Measurements from ENCODE around the gene TRIM40. TPM values are rescaled to one million over a fixed set of nuclear protein-coding genes. Genes with fewer than 3 reads are reported as not detected.

Gene TRIM40
- total RNA-seq, 2 donors from 2014 or later: not detected

DNA sequence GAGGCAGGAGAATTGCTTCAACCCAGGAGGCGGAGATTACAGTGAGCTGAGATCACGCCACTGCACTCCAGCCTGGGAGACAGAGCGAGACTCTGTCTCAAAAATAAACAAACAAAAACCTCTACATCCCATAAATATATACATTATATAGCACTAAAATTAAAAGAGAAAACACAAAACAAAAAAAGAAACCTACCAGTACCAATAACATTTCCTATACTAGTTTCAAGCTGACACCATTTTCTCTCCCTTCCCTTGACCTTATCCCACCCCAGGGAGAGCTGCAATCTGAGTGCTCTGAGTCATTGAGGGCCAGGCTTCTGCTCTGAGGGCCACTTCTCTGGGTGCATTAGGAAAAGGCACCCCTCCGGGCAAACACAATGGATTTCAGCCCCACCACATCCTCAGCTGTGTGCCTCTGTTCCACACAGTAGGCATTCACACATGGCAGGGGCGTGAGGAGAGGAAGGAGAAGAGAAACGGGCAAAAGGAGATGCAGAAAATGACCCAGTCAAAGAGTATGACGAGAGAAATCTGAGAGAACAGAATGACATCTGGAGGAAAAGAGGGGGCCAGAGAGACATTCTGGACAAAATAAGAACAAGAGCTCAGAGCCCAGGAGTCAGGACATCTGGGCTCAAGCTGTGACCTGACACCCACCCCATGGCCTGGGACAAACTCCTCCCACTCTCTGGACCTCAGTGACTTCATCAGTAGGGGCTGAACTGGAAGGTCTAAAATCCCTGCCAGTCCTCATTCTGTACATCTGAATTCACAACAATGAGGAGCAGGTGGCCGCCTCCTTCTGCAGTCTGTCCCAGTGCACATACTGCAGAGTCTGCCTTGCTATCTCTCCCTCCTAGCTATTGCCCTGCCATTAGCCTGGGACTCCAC is 59.1 kb downstream of the TRIM40 start:
- no peak for DNase-seq (ENCODE audit: low spot score)
- TF ChIP-seq POLR2A (IDR thresholded peaks at IDR 0.05) (no peak), POLR2AphosphoS5 (IDR thresholded peaks at IDR 0.05) (no peak)
- TF ChIP-seq, protein P1, sequence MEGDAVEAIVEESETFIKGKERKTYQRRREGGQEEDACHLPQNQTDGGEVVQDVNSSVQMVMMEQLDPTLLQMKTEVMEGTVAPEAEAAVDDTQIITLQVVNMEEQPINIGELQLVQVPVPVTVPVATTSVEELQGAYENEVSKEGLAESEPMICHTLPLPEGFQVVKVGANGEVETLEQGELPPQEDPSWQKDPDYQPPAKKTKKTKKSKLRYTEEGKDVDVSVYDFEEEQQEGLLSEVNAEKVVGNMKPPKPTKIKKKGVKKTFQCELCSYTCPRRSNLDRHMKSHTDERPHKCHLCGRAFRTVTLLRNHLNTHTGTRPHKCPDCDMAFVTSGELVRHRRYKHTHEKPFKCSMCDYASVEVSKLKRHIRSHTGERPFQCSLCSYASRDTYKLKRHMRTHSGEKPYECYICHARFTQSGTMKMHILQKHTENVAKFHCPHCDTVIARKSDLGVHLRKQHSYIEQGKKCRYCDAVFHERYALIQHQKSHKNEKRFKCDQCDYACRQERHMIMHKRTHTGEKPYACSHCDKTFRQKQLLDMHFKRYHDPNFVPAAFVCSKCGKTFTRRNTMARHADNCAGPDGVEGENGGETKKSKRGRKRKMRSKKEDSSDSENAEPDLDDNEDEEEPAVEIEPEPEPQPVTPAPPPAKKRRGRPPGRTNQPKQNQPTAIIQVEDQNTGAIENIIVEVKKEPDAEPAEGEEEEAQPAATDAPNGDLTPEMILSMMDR (IDR thresholded peaks at IDR 0.05): no peak
- H3K27me3 ChIP-seq (replicated peaks; ENCODE audit: insufficient read depth): no peaks in the 10 kb centered on the region
- H3K4me1 ChIP-seq (replicated peaks): no peaks in the 10 kb centered on the region
- H3K9me3 ChIP-seq: no peaks in the 10 kb centered on the region
- intact Hi-C loops (cut with DNase I): no loop called here
- no peak overlapping the region for H3K27ac ChIP-seq
- no peak overlapping the region for H3K4me3 ChIP-seq
- WGBS: 90% methylated on average over 7 of the region's 8 CpGs
- peaks cover 14 to 17% of the 10 kb centered on the region in 2 donors for H3K36me3 ChIP-seq

DNA sequence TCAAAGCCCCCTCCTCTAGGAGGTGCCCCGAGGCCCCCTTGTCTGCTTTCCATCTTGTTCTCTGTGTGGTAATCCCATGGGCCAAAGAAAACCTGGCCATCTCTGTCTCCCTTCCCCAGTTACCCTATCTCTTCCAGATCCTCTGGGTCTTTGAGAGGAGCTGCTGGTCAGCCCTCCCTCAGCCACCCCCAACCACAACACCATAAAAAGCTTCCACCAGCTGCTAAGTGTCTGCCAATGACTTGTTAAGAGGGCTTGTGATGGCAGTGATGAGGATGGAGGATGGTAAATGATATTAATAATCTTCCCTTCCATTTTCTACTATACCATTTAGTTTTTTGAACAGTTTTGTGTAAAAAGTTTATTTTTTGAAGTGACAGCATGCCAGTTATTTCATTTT is 60.0 kb downstream of the TRIM40 start:
- 72% methylated on average over 1 of the region's 1 CpG for WGBS
- Histone ChIP-seq H3K4me1 (replicated peaks) (no peaks in the 10 kb centered on the region), H3K27ac (no peak overlapping the region), H3K4me3 (no peak overlapping the region), H3K36me3 (peaks cover 14 to 15% of the 10 kb centered on the region in 2 donors), H3K27me3 (replicated peaks; ENCODE audit: insufficient read depth) (no peaks in the 10 kb centered on the region), H3K9me3 (no peaks in the 10 kb centered on the region)
- intact Hi-C loops (cut with DNase I): no loop called here
- no peak for DNase-seq (ENCODE audit: low spot score)
- TF ChIP-seq POLR2AphosphoS5 (IDR thresholded peaks at IDR 0.05) (no peak), POLR2A (IDR thresholded peaks at IDR 0.05) (no peak)
- TF ChIP-seq, protein P1 (IDR thresholded peaks at IDR 0.05): no peak

DNA sequence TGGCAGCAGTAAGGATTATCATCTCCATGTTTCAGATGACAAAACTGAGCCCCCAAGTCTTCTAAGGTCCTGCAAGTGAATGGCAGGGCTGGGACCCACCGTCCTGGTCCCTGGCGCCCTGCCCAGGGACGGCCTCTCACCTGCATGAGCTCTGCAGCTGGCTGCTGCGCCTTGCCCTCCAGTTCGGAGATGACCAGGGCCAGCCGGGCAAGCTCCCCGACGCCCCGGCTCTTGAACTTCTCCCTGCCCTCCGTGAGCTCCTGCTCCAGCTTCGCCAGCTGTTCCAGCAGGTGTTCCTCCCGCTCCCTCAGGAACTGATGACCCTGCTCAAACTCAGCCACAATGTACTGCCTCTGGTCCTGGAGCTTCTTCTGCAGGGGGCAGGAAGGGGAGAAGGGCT is 60.4 kb downstream of the TRIM40 start:
- peaks cover 14 to 15% of the 10 kb centered on the region in 2 donors for H3K36me3 ChIP-seq
- H3K27ac ChIP-seq: no peak overlapping the region
- intact Hi-C loops (cut with DNase I): no loop called here
- no peaks in the 10 kb centered on the region for H3K27me3 ChIP-seq (replicated peaks; ENCODE audit: insufficient read depth)
- H3K9me3 ChIP-seq: no peaks in the 10 kb centered on the region
- DNase-seq (ENCODE audit: low spot score): no peak
- WGBS: 88% methylated on average over 12 of the region's 12 CpGs
- H3K4me1 ChIP-seq (replicated peaks): no peaks in the 10 kb centered on the region
- no peak for TF ChIP-seq POLR2AphosphoS5 (IDR thresholded peaks at IDR 0.05)
- TF ChIP-seq, protein P1 (IDR thresholded peaks at IDR 0.05): no peak
- no peak for TF ChIP-seq POLR2A (IDR thresholded peaks at IDR 0.05)
- no peak overlapping the region for H3K4me3 ChIP-seq

Small RNA genes lying within 50 kb of the gene (small RNA-seq; reads per million reads assigned to genes)
- 0 reads per million in 2 donors for gene RF00554

Other genes starting within 250 kb of the TRIM40 start
- gene HLA-A, start 193.6 kb upstream of the TRIM40 start, total RNA-seq: 100 to 1,000 TPM; 564 to 620 TPM
- 10 to 100 TPM; 31.9 to 36.3 TPM for gene POLR1H, start 74.9 kb upstream of the TRIM40 start, total RNA-seq
- gene PPP1R11, start 68.9 kb upstream of the TRIM40 start, total RNA-seq: 10 to 100 TPM; 49.7 to 59.3 TPM
- gene RNF39, start 60.4 kb upstream of the TRIM40 start, total RNA-seq: 10 to 100 TPM in 1 of 2 donors, 1 to 10 TPM in 1; 9.0 to 29.1 TPM
- gene TRIM31, start 23.1 kb upstream of the TRIM40 start, total RNA-seq: under 1 TPM in 1 of 2 donors, not detected in 1; 0.32 TPM
- gene TRIM10, start 25.1 kb downstream of the TRIM40 start, total RNA-seq: not detected
- gene TRIM15, start 27.4 kb downstream of the TRIM40 start, total RNA-seq: not detected
- gene TRIM26, start 77.3 kb downstream of the TRIM40 start, total RNA-seq: 100 to 1,000 TPM in 1 of 2 donors, 10 to 100 TPM in 1; 74.8 to 100 TPM
- gene TRIM39, start 190.8 kb downstream of the TRIM40 start, total RNA-seq: 10 to 100 TPM; 15.2 to 27.7 TPM
- 100 to 1,000 TPM in 1 of 2 donors, 10 to 100 TPM in 1; 86.7 to 121 TPM for gene RPP21, start 209.0 kb downstream of the TRIM40 start, total RNA-seq